ENCODE results near the gene RND1.
"Not testable (repeated sequence)": the region's sequence is repeated elsewhere in the genome, so short reads cannot be mapped to it uniquely, and the experiment has no call there.

RND1 gene

DNA sequence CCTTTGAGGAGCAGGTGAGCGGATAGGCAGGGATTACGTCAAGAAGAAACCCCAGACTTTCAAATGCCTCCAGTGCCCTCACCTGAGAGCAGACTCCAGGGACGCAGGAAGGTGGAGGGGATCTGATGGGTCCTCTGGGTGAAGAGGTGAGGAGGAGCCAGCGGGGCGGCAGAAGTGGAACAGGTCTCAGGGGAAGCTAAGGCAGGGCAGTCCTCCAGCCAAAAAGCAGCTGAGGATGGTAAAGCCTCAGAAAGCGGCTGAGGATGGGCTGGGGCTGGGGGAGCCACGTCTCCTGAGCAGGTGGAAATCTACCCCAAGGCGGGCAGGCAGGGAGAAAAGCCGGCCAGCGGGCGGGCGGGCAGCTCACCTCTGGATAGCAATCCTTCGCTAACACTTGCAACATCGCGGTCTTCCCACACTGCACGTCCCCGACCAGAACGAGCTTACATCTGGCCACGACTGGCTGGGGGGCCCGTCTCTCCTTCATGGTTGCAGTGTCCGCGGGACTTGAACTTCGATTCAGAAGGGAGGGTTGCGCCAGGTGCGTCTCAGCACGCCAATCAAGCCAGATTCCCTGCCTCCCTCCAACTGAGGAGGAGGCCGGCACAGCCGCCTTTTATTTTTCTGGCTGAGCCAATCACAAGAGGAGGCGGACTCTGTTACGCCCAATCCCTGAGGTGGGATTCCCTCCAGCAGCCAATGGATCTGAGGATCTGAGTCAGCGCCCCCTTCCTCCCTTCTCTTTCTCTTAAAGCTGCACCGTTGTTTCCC, at the start of gene RND1:
TSS of gene RND1 (minus strand) at position 590 of the 771 bp plus-strand sequence. CDS start at position 487, 103 bp downstream.
- peak; percentile 78 to 80 for DNase-seq

DNA sequence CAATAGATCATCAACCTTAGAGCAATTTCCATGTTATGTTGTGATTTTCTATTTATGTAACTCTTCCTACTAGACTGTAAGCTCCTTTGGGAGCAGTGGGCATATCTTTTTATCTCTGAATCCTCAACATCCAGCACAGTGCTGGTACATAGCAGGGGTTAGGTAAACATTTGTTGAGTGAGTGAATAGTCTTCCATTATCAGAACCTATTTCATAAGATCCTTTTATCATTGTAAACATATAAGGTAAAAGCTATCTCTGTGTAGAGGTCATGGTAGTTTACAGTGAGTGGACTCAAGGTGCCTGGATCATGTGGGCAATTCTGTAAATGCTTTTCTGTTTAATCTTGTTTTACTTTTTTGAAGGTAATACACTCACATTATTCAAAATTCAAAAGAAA, 44.5 kb upstream of the RND1 start:
- DNase-seq = no peak

DNA sequence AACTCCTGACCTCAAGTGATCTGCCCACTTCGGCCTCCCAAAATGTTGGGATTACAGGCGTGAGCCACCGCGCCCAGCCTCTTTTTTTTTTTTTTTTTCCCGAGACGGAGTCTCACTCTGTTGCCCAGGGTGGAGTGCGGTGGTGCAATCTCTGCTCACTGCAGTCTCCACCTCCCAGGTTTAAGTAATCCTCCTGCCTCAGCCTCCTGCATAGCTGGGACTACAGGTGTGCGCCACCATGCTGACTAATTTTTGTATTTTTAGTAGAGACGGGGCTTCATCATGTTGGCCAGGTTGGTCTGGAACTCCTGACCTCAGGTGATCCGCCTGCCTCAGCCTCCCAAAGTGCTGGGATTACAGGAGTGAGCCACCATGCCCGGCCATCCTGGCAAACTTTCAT, 44.0 kb upstream of the RND1 start:
- not testable (repeated sequence) for DNase-seq

DNA sequence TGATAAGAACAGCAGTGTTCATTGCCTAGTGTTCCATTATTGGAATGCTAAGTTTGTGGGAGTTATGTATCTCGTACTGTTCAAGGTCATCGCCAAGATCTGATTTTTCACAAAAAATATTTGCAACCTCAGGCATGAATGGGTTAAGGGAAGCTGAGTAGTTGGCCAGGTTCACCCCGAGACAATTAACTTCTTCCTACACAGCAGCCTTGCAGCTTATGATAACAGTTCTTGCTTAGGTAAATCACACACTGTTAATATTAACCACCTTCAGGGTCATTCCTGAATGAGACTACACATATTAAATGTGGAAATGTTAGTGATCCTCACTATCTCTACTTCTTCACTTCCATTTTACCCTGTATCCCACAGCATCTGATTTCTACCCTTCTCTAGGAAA, 41.6 kb upstream of the RND1 start:
- no peak for DNase-seq

DNA sequence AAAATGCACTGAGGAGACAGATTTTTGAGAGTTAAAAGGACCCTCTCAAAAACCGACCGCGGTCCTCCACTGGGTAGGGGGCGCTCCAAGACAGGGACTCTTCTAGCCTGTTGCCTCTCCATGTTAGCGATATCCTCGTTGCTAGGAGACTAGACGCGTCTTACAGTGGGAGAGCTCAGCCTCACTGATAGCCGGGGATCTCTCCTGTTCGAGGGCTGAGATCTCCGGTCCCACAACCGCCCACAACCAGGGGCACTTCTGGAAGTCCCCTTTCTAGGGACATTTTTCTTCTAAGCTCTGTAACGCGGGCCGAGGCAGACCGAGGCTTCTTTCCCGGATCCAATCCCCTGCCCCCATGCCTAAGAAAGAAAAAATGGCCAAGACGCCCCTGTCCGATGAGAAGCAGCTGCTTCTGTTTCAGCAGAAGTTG, 38.3 kb upstream of the RND1 start:
- DNase-seq = peak; percentile 81 to 88

DNA sequence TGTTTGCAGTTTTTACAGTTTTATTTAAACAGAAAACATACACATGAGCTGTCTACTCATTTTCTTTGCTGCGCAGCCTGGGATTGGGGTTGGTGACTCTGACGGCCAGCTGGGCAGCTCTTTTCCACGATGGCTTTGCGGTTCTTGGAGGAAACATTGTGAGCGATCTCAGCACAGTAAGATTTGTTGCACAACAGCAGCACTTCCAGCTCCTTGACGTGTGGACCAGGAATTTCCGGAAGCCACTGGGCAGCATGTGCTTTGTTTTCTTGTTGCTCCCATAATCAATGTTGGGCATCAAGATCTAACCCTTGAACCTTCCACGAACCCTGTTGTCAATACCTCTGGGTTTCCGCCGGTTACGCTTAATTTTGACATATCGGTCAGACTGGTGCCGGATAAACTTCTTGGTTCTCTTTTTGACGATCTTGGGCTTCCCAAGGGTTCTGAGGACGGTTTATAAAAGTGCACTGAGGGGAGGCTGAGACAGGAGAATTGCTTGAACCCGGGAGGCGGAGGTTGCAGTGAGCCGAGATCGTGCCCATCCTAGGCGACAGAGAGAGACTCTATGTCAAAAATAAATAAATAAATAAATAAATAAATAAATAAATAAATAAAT, 37.8 kb upstream of the RND1 start:
- no peak for DNase-seq

DNA sequence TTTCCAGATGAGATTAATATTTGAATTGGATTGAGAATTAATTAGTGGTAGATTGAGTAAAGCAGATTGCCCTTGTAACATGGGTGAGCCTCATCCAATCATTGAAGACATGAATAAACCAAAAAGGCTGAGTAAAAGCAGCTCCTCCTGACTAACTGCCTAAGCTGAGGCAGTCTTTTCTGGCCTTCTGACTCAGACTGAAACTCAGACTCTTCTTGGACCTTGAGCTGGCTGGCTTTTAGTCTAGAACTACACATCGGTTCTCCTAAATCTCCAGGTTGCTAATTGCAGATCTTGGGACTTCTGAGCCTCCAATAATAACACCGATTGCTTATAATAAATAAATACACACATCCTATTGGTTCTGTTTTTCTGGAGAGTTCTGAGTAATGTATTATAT, 35.6 kb upstream of the RND1 start:
- DNase-seq = no peak

DNA sequence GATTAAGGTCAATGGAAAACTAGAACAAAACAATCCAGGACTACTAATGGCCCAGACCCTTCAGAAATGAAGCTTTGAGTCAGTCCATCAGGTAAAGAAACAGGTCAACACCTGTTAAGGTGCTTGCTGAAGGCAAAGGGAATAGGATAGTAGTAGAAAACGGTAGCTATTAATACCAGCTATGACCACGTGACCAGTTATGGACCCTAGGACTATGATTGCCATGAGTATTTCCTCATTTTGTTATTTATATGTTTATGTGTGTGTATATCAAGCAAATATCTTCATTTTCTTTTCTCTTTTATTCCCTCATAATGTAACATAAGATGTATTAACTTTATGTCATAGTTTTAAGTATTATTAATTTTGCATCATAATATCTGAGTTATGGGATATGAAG, 34.0 kb upstream of the RND1 start:
- DNase-seq = no peak

DNA sequence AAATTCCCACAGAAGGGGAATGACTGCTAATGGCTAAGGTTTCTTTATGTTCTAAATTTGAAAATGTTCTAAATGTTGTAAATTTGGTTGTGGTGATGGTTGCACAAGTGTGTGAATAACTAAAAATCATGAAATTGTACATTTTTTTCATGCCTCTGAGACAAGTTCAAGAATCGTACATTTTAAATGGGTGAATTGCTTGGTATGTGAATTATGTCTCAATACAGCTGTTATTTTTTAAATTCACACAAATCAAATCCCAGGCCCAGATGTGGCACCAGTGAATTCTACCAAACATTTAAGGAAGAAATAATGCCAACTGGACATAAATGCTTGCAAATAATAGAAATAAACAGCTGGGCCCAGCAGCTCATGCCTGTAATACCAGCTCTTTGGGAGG, 28.6 kb upstream of the RND1 start:
- no peak for DNase-seq

DNA sequence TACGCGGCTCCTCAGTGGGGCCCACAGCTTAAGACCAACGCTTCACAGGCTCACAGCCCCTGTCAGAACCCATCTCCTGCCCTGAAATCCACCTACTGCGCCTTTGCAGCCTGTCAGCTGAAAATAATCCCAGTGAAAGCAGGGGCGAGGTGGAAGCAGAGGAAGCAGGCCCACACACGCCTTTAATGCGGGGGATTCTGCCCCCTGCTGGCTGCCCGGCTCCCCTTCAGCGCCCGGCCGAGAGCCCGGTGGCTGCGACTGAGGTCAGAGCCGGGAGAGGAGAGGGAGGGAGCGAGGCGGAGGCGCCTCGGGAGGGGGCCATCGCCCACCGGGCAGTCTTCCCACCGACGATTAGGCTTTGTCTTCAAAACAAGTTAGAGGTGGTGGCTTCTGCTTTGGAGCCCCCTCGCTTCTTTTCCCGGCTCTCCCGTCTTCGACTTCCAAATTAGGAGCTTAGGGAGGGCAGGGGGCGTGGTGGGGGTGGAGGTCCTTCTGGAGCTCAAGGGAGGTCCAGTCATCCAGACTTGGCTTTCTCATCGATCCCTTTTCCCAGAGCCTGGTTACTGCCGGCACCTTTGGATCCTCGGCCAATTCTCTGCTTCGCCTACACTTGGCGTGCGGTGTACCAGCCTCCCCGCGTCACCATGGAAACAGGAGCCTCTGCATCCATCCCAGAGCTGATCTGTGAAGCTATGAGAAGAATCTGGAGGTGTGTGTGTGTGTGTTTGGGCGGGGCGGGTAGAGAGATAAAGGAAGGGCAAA, 25.2 kb upstream of the RND1 start:
- DNase-seq = peak; percentile 65 to 68

DNA sequence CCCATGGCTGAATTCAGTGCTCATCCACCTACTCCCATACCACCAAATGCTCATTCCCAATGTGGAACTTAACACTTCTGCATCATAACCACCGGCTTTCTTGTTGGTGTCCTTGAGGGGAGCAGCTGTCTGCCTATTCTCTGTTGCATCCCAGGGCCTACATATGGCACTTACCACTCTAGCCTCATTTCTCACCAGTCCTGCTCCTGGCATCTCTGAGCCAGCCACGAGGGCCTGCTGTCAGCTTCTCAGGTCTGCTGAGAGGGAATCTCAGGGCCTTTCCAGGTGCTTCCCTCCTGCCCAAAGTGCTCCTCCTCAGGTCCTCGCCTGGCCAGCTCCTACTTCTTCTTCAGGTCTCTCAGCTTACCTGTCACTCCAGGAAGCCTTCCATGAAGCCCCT, 24.0 kb upstream of the RND1 start:
- DNase-seq = no peak

DNA sequence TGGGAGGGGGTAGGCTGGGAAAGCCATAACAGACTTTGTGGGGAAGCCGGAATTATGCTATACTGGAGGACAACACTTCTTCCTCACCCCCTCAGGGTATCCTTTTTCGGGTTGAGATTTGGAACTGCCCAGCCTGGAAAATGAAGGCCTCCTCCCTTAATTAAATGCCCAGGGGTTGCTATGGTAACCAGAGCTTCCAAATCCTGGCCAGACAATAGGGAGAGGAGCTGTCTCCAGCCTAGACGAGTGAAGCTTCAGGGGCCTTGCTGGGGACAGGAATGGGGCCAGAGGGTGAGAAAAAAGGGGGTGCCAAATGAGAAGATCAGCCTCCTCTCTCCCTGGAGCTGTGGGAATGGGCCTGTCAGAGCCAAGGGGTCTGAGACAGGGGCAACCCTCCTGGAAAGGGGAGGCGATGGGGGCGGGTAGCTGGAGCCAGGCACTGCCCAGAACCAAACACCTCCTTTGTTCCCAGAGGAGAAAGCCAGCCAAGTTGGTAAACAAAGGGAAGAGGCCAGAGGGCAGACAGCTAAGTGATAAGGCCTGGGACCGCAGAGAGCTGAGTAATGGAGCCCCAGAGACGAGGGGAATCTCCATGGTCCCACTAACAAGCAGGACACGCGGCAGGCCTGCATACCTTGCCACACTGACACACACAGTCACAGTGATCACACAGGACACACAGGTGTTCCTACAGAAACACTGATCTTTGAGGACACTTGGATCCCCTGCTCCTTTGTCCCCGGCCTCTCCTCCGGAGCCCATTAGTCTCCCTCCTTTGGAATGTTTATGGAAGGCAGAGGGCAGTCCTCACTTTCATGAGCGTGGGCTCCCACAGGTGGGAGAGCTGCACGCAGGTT, 17.9 kb upstream of the RND1 start:
- DNase-seq = no peak

DNA sequence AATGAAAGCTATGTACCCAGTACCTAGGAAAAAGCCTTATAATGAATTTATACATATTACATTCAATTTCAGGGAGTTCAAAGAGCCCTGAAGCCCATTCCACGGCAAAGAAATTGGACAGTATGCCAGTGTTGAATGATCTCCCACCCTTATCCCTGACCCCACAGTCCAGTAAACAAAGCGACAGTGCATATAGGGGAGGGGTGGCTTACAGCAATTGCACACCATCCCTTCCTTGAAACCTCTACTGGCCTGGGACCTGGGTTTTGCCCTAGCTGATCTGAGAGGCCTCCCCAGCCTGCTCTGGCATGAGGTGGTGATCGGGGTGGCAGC, 17.3 kb upstream of the RND1 start:
- no peak for DNase-seq

DNA sequence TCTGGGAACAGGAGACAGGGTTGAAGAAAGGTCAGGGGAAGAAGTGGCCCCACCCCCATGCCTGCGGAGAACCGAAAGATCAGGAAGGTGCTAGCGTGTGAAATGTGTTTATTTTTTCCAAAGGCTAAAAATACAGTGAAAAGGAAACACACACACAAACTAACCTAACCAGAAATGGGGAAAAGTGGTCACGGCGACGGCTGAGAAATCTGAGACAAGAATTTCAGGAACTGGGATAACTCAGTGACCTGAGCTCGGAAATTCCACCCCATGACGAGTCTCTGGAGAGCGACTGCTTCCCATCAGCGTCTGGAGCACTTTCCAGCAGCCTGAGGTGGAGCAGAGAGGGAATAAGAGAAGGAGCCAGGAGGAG, 16.6 kb upstream of the RND1 start:
- no peak for DNase-seq

DNA sequence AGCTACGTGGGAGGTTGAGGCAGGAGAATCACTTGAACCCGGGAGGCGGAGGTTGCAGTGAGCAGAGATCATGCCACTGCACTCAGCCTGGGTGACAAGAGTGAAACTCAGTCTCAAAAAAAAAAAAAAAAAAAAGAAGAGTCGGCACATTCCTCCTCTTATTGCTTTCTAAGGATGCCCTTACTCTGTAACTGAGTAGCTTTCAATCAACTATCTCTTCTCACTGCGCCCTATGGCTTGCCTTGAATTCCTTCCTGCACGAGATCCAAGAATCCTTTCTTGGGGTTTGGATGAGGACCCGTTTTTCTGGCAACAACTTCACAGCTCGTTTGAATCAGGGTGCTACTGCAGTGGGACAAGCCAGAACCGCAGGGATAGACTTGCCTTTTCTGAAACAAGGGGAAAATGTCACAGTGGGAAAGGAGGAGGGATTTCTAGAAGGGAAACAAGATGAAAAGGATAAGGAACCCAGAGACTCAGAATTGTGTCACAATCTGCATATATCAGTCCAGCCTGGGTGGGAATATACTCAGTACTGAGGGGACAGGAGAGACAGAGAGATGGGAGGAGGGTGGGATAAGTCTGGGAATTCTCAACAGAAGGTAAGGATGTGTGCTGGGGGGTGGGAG, 16.1 kb upstream of the RND1 start:
- no peak for DNase-seq

DNA sequence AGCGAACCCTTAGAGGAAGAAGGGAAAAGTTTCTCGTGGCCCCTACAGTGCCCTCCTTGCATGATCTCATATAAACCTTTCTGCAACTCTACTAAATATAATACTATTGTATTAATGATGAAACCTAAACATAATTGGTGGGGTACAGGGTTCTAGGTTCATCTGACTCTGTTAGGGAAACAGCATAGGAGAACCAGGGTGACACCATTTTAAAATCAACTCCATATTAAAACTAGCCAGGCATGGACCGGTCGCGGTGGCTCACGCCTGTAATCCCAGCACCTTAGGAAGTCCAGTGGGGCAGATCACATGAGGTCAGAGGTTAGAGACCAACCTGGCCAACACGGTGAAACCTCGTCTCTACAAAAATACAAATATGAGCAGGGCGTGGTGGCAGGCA, 15.0 kb upstream of the RND1 start:
- DNase-seq = no peak

DNA sequence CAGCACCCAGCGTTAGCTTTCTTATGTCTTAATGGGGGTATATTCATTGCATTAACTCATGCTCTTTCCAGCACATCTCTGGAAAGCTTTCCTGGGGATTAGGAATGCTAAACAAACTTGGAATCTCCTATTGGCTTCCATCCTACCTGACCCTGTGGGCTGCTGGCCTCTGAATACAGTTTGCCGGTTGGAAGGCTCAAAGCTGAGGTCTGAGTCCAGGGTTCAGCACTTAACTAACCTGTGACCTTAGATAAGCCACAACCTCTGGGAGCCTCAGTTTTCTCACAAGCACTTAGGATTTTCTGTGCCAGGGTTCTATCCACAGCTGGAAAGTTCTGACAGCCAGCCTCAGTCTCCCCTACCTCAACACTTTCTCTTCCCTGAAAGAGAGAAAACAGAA, 12.9 kb upstream of the RND1 start:
- DNase-seq = no peak

DNA sequence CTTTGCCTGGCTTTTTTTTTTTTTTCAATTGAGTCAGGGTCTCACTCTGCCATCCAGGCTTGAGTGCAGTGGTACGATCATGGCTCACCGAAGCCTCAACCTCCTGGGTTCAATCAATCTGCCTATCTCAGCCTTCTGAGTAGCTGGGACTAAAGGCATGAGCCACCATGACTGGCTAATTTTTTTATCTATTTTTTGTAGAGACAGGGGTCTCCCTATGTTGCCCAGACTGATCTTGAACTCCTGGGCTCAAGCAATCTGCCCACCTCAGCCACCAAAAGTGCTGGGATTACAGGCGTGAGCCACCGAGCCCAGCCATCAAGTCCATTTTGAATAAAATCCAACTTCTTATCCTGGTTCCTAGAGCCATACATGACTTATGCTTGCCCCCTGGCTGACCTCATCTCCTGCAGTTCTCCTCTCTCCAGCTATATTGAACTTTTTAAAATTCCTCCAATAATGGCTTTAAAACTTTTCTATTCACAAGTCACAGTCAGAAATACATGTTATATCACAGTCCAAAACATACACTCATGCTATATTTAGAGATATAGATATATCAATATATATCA, 10.4 kb upstream of the RND1 start:
- no peak for DNase-seq

DNA sequence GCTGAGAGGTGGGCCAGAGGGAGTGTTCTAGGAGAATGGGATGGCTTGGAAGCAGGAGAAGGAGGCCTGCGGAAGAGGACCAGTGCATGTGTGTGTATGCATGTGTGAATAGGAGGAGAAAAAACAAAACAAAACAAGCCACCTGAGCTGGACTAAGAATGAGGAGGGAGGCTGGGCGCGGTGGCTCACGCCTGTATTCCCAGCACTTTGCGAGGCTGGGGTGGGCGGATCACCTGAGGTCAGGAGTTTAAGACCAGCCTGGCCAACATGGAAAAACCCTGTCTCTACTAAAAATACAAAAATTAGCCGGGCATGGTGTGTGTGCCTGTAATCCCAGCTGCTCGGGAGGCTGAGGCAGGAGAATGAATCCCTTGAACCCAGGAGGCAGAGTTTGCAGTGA, 7.9 kb upstream of the RND1 start:
- DNase-seq = not testable (repeated sequence)

DNA sequence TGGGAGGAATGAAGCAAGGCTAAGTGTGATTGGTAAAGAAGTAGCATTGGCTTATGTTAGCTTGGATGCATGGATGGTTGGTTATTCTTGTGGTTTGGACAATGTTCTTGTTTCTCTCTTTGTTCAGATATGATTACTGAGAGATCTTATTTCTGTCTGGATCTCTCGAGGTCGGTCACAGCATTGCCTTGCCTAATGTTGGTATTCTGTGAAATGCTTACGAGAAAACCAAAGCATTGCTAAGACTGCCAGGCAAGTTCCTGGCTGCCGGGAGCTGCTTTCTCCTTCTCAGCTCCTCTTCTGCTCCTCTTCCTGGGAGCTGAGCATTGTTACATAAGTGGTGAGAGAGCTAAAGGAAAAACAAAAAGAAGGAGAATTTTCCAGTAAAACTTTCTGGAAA, 7.4 kb upstream of the RND1 start:
- no peak for DNase-seq

DNA sequence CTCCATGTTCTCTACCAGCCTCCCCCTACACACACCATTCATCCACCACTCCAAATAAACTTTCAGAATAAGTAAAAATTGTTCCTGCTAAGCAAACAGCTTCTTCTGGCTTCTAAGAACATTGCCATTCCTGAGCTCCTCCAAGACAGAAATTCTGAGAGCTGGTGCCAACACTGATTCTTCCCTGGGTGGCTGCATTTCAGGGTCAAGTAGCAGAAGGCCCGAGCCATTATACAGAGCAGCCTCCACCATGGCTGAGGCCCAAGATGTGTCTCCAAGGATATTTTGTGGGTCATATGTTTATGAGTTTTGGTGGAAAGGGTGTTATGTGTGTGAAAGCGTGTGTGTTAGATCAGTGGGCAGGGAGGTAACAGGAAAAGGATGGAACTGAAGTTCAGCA, 3.5 kb upstream of the RND1 start:
- DNase-seq = no peak

DNA sequence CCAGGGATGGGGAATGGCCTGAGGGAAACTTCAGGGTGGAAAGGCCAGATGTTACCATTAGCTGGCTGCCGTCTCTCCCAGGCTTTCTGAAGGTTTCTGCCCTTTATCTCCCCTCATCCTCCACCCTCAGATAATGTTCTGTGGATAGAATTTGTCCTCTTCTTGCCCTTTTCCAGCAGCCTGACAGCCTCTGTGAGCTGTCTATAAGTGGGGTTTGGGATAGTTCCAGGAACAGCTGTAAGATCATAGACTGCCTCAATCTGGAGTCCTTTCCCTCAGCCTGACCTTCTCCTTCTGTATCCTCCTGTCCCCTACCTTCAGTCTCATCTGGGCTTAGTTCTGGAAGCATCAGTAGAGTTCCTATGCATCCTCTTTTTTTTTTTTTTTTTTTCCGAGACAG, 2.8 kb upstream of the RND1 start:
- DNase-seq = no peak
